ENCODE results near the gene NOC4L. TPM values are rescaled to one million over a fixed set of nuclear protein-coding genes. Genes with fewer than 3 reads are reported as not detected.
"Not testable (repeated sequence)": the region's sequence is repeated elsewhere in the genome, so short reads cannot be mapped to it uniquely, and the experiment has no call there.

The NOC4L gene
- total RNA-seq, 4 donors from 2014 or later = 10.4 to 15.4 (median 11.5) TPM

DNA sequence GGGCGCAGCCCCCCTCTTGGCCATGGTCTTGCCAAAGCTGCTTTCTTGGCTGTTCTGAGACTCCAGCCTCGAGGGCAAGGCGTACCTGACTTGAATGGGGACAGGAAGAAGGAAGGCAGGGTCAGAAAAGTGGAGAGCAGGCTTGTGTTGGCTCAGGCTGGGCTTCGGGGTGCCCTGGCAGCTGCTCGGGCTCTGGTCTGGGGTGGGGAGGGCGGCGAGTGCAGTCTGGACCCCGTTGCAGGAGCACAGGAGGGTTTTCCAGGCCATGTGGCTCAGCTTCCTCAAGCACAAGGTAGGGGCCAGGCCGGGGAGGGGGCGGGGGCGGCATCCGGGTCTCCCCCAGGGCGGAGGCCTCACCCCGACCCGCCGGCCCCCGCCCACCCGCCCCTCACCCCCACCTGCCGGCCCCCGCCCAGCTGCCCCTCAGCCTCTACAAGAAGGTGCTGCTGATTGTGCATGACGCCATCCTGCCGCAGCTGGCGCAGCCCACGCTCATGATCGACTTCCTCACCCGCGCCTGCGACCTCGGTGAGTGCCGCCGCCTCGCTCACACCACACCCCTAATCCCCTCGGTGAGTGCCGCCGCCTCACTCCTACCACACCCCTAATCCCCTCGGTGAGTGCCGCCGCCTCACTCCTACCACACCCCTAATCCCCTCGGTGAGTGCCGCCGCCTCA, 4.2 kb downstream of the NOC4L start:
- Histone ChIP-seq H3K36me3 (peaks cover 5 to 53% (median 44%) of the 10 kb centered on the region in 4 donors), H3K27me3 (no peaks in the 10 kb centered on the region), H3K4me3 (no peak overlapping the region), H3K27ac (replicated peaks in 1 of 4) (no peak overlapping the region), H3K9me3 (no peaks in the 10 kb centered on the region), H3K4me1 (peaks cover 8 to 36% (median 17%) of the 10 kb centered on the region in 4 donors)
- 87% methylated on average over 8 of the region's 41 CpGs for WGBS
- DNase-seq (ENCODE audit: extremely low spot score) = no peak
- TF ChIP-seq CTCF (IDR thresholded peaks at IDR 0.05) (no peak), POLR2A (IDR thresholded peaks at IDR 0.05; ENCODE audit: low read depth) (no peak), POLR2AphosphoS5 (IDR thresholded peaks at IDR 0.05) (no peak), EP300 (IDR thresholded peaks at IDR 0.05) (no peak)
- intact Hi-C loops (cut with DNase I) = loop anchor here (10.0 kb wide), 1 partner anchor 346 kb away; the partner anchor contains the start of gene FBRSL1

GRCh38 chr12:132149526-132149925, 5.3 kb downstream of the NOC4L start:
- peaks cover 5 to 53% (median 44%) of the 10 kb centered on the region in 4 donors for H3K36me3 ChIP-seq
- 90% methylated on average over 26 of the region's 32 CpGs for WGBS
- not testable (repeated sequence) for H3K9me3 ChIP-seq; H3K27ac ChIP-seq (replicated peaks in 1 of 4); H3K4me3 ChIP-seq; H3K27me3 ChIP-seq; DNase-seq (ENCODE audit: extremely low spot score)
- peaks cover 7 to 43% (median 24%) of the 10 kb centered on the region in 4 donors for H3K4me1 ChIP-seq
- intact Hi-C loops (cut with DNase I) = loop anchor here (10.0 kb wide), 1 partner anchor 345 kb away; the partner anchor contains the start of gene FBRSL1

GRCh38 chr12:132150780-132151144, 6.5 kb downstream of the NOC4L start:
- no peak for TF ChIP-seq POLR2A (IDR thresholded peaks at IDR 0.05; ENCODE audit: low read depth)
- TF ChIP-seq POLR2AphosphoS5 (IDR thresholded peaks at IDR 0.05) = no peak
- TF ChIP-seq CTCF (IDR thresholded peaks at IDR 0.05) = no peak
- no peak for TF ChIP-seq EP300 (IDR thresholded peaks at IDR 0.05)
- Histone ChIP-seq H3K27ac (replicated peaks in 1 of 4) (no peak overlapping the region), H3K9me3 (no peaks in the 10 kb centered on the region), H3K4me1 (peaks cover 0 to 31% (median 12%) of the 10 kb centered on the region in 4 donors), H3K36me3 (peaks cover 5 to 53% (median 43%) of the 10 kb centered on the region in 4 donors), H3K4me3 (no peak overlapping the region), H3K27me3 (no peaks in the 10 kb centered on the region)
- intact Hi-C loops (cut with DNase I) = loop anchor here (5.0 to 10.0 kb wide), 2 partner anchors 267 to 464 kb away; partner anchors contain the start of genes LRCOL1 and P2RX2
- 90% methylated on average over 4 of the region's 6 CpGs for WGBS
- no peak for DNase-seq (ENCODE audit: extremely low spot score)

DNA sequence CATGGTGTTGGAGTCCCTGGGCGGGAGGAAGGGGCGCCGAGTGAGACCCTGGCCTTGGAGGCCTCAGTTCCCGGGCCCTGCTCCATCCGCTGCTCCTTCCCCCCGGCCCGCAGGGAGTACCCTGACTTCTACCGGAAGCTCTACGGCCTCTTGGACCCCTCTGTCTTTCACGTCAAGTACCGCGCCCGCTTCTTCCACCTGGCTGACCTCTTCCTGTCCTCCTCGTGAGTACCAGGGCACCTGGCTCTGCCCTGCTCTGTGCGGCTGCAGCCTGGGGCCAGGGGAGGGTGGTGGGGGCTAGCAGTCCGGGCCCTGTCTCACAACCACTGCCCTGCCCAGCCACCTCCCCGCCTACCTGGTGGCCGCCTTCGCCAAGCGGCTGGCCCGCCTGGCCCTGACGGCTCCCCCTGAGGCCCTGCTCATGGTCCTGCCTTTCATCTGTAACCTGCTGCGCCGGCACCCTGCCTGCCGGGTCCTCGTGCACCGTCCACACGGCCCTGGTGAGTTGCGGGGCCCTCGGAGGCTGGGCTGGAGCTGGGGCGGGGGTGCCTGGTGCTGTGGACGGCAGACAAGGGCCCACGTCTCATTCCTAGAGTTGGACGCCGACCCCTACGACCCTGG, 7.0 kb downstream of the NOC4L start:
- Histone ChIP-seq H3K27me3 (no peaks in the 10 kb centered on the region), H3K27ac (replicated peaks in 1 of 4) (no peak overlapping the region), H3K9me3 (no peaks in the 10 kb centered on the region), H3K4me1 (peaks cover 0 to 27% (median 11%) of the 10 kb centered on the region in 4 donors), H3K4me3 (no peak overlapping the region), H3K36me3 (peaks cover 5 to 54% (median 42%) of the 10 kb centered on the region in 4 donors)
- no peak for TF ChIP-seq EP300 (IDR thresholded peaks at IDR 0.05)
- no peak for TF ChIP-seq POLR2AphosphoS5 (IDR thresholded peaks at IDR 0.05)
- TF ChIP-seq CTCF (IDR thresholded peaks at IDR 0.05) = no peak
- no peak for TF ChIP-seq POLR2A (IDR thresholded peaks at IDR 0.05; ENCODE audit: low read depth)
- WGBS = 95% methylated on average over 28 of the region's 36 CpGs
- intact Hi-C loops (cut with DNase I) = loop anchor here (5.0 to 10.0 kb wide), 2 partner anchors 266 to 464 kb away; partner anchors contain the start of genes LRCOL1 and P2RX2
- DNase-seq (ENCODE audit: extremely low spot score) = no peak

- no peak overlapping the region for H3K27ac ChIP-seq (replicated peaks in 1 of 4)
- peaks cover 0 to 22% (median 10%) of the 10 kb centered on the region in 4 donors for H3K4me1 ChIP-seq
- no peaks in the 10 kb centered on the region for H3K9me3 ChIP-seq
- no peak for DNase-seq (ENCODE audit: extremely low spot score)
- no peak overlapping the region for H3K4me3 ChIP-seq
- 93% methylated on average over 18 of the region's 32 CpGs for WGBS
- no peaks in the 10 kb centered on the region for H3K27me3 ChIP-seq
- intact Hi-C loops (cut with DNase I) = loop anchor here (5.0 to 10.0 kb wide), 2 partner anchors 265 to 463 kb away; partner anchors contain the start of genes LRCOL1 and P2RX2
- TF ChIP-seq CTCF (IDR thresholded peaks at IDR 0.05) (no peak), EP300 (IDR thresholded peaks at IDR 0.05) (no peak), POLR2A (IDR thresholded peaks at IDR 0.05; ENCODE audit: low read depth) (no peak), POLR2AphosphoS5 (IDR thresholded peaks at IDR 0.05) (no peak)
- H3K36me3 ChIP-seq = peaks cover 5 to 54% (median 48%) of the 10 kb centered on the region in 4 donors
Measured at GRCh38 chr12:132151766-132152410, 7.6 kb downstream of the NOC4L start.
